NB4 (cell line): ENCODE results near the gene QRSL1.

Experiments used
- DNase-seq: peaks from one replicate; pipeline ENCODE4 v3.0.0; 2010; ENCODE audit warnings: low read depth
- H3K4me3 ChIP-seq: one replicate; pipeline ENCODE4 v1.5.1; 2011; ENCODE audit warnings: mild to moderate bottlenecking, low read depth, low read length, moderate library complexity
- CTCF ChIP-seq: IDR thresholded peaks from one replicate; pipeline ENCODE4 v1.5.1; 2012; ENCODE audit warnings: low read depth, low read length
- MAX ChIP-seq: IDR thresholded peaks from 2 replicates; pipeline ENCODE4 v1.6.1; 2011; ENCODE audit warnings: low read depth, low read length
- MYC ChIP-seq: IDR thresholded peaks from 2 replicates; pipeline ENCODE4 v1.6.1; 2011; ENCODE audit warnings: low read depth, low read length
- POLR2A ChIP-seq: IDR thresholded peaks from 2 replicates; pipeline ENCODE4 v1.6.1; 2011; ENCODE audit warnings: mild to moderate bottlenecking; ENCODE audit not compliant: insufficient read length; ENCODE audit errors: extremely low read depth

Gene QRSL1

GRCh38 chr6:106702451-106703110 is 73.2 kb downstream of the QRSL1 start:
- DNase-seq, result no peak
- TF ChIP-seq MAX (0 out of 2 replicates have a peak, but pooled peaks have one; percentile 44), MYC (no peak)
- H3K4me3 ChIP-seq, result no peak overlapping the region

- no peak overlapping the region for H3K4me3 ChIP-seq
- no peak for TF ChIP-seq CTCF
- no peak for DNase-seq
These were observed 74.9 kb downstream of the QRSL1 start for GRCh38 chr6:106704327-106704726.

- no peak overlapping the region for H3K4me3 ChIP-seq
- no peak for TF ChIP-seq MYC
- no peak for TF ChIP-seq POLR2A
- no peak for TF ChIP-seq CTCF
- TF ChIP-seq MAX, result no peak
- no peak for DNase-seq
These were observed 75.8 kb downstream of the QRSL1 start for GRCh38 chr6:106705156-106705555.

GRCh38 chr6:106710580-106710979 is 81.2 kb downstream of the QRSL1 start:
- H3K4me3 ChIP-seq, result no peak overlapping the region
- no peak for TF ChIP-seq MYC
- no peak for TF ChIP-seq POLR2A
- TF ChIP-seq CTCF, result no peak
- TF ChIP-seq MAX, result no peak
- DNase-seq, result no peak

GRCh38 chr6:106714281-106714680 is 84.9 kb downstream of the QRSL1 start:
- no peak overlapping the region for H3K4me3 ChIP-seq
- TF ChIP-seq MAX (no peak), CTCF (no peak), MYC (no peak), POLR2A (no peak)
- DNase-seq, result no peak

- no peak for DNase-seq
- H3K4me3 ChIP-seq, result no peak overlapping the region
- TF ChIP-seq POLR2A, result no peak
- no peak for TF ChIP-seq MYC
These were observed 86.5 kb downstream of the QRSL1 start for GRCh38 chr6:106715922-106716321.

GRCh38 chr6:106716966-106717365 is 87.6 kb downstream of the QRSL1 start:
- H3K4me3 ChIP-seq, result no peak overlapping the region
- DNase-seq, result no peak
- TF ChIP-seq MYC (no peak), CTCF (no peak), POLR2A (no peak), MAX (no peak)
